HCT116 (cell line): ENCODE measurements around the gene MAPKAP1.

Experiments used
- EGR1 ChIP-seq: IDR thresholded peaks from 2 replicates; pipeline ENCODE4 v1.6.1; 2012; ENCODE audit warnings: low read depth
- ELF1 ChIP-seq: IDR thresholded peaks from 2 replicates; pipeline ENCODE4 v1.6.1; 2012; ENCODE audit warnings: low read depth, borderline replicate concordance
- EZH2 ChIP-seq: fragments of 200-600 bp; sonication (generic); IDR thresholded peaks from 2 replicates; pipeline ENCODE4 v1.6.1; 2017; ENCODE audit warnings: antibody characterized with exemption, mixed run types
- EZH2phosphoT487 ChIP-seq: fragments of 200-600 bp; IDR thresholded peaks from 2 replicates; pipeline ENCODE4 v1.6.1; 2018; ENCODE audit warnings: antibody characterized with exemption, borderline replicate concordance
- POLR2A ChIP-seq: IDR thresholded peaks from 2 replicates; pipeline ENCODE4 v1.7.0; 2011; ENCODE audit warnings: borderline replicate concordance; ENCODE audit not compliant: insufficient read depth, insufficient read length; ENCODE audit errors: extremely low read depth
- POLR2AphosphoS5 ChIP-seq: IDR thresholded peaks from 2 replicates; pipeline ENCODE4 v1.6.1; 2011; ENCODE audit warnings: mild to moderate bottlenecking, low read depth, low read length, moderate library complexity
- SIN3A ChIP-seq: IDR thresholded peaks from 2 replicates; pipeline ENCODE4 v1.6.1; 2012; ENCODE audit warnings: low read depth
- SRF ChIP-seq: IDR thresholded peaks from 2 replicates; pipeline ENCODE4 v1.6.1; 2012; ENCODE audit warnings: low read depth
- TCF7L2 ChIP-seq: IDR thresholded peaks from 2 replicates; pipeline ENCODE4 v1.7.0; 2011; ENCODE audit warnings: borderline replicate concordance, inconsistent platforms; ENCODE audit not compliant: insufficient read depth, insufficient read length; ENCODE audit errors: extremely low read depth
- ZFX ChIP-seq: fragments of 450-650 bp; IDR thresholded peaks from 2 replicates; pipeline ENCODE4 v1.6.1; 2017
- ZNF274 ChIP-seq: fragments of 200-500 bp; sonication (Bioruptor generic); IDR thresholded peaks from 2 replicates; pipeline ENCODE4 v1.6.1; 2014; ENCODE audit warnings: mild to moderate bottlenecking, low read depth, low read length, inconsistent platforms
- TF ChIP-seq, protein P1 (sequence below), 3 experiments: fragments of 200-600 bp in 1 of 3; sonication (generic) in 1 of 3; IDR thresholded peaks in 2 of 3; conservative IDR thresholded peaks in 1 of 3; 2 replicates each; pipeline ENCODE4 v1.5.1; 2012 to 2017; ENCODE audit warnings: low read depth in 2 of 3, low read length in 2 of 3, antibody characterized with exemption in 1 of 3, borderline replicate concordance in 1 of 3, control low read depth in 1 of 3, mild to moderate bottlenecking in 1 of 3, mixed read lengths in 1 of 3, mixed run types in 1 of 3, moderate library complexity in 1 of 3; ENCODE audit not compliant: insufficient read depth in 1 of 3
- TF ChIP-seq, protein P2 (sequence below): IDR thresholded peaks from 2 replicates; pipeline ENCODE4 v1.6.1; 2012
- TF ChIP-seq, protein P3 (sequence below): IDR thresholded peaks from 2 replicates; pipeline ENCODE4 v1.6.1; 2012; ENCODE audit warnings: low read depth

DNA sequence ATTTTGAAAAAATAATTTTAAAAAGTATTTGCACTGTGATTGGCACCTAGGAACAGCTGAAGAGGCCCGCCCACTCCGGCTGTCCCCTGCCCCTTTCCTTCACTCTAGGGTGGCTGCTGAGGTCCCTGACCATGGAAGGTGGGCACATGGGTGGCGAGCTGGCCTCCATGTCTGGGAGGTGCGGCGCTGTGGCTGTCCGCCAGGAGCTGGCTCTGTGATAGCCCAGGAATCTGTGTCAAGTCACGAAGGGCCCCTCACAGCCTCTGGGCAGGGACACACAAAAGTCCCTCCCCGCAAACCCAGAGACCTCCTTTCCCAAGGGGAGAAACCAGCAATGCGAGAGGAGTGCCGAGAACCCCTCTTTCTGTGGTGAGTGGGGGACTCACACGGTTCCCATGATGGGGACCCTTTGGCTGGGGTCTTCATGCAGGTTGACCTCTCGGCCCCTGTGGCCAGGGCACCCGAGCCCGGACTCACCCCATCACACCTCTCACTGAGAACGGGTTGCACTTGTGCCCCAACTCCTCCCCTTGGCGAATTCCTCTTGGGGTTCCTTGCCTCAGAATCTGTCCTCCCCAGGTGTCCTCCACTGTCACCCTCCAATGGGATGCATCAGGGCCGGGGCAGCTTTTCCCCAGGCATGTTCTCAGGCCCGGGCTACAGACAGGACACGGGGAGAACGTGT is 277.4 kb downstream of the MAPKAP1 start:
- TF ChIP-seq, protein P1, sequence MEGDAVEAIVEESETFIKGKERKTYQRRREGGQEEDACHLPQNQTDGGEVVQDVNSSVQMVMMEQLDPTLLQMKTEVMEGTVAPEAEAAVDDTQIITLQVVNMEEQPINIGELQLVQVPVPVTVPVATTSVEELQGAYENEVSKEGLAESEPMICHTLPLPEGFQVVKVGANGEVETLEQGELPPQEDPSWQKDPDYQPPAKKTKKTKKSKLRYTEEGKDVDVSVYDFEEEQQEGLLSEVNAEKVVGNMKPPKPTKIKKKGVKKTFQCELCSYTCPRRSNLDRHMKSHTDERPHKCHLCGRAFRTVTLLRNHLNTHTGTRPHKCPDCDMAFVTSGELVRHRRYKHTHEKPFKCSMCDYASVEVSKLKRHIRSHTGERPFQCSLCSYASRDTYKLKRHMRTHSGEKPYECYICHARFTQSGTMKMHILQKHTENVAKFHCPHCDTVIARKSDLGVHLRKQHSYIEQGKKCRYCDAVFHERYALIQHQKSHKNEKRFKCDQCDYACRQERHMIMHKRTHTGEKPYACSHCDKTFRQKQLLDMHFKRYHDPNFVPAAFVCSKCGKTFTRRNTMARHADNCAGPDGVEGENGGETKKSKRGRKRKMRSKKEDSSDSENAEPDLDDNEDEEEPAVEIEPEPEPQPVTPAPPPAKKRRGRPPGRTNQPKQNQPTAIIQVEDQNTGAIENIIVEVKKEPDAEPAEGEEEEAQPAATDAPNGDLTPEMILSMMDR (IDR thresholded peaks at IDR 0.05 in 2 of 3, conservative IDR thresholded peaks at IDR 0.05 in 1 of 3; ENCODE audit: borderline replicate concordance in 1 of 3, insufficient read depth in 1 of 3, low read depth in 2 of 3, low read length in 2 of 3) = no peak
- TF ChIP-seq POLR2AphosphoS5 (no peak), EZH2 (no peak), EZH2phosphoT487 (no peak), POLR2A (no peak), TCF7L2 (no peak), SRF (no peak), ELF1 (no peak), ZFX (no peak), EGR1 (no peak), ZNF274 (no peak), SIN3A (no peak)
- TF ChIP-seq, protein P2, sequence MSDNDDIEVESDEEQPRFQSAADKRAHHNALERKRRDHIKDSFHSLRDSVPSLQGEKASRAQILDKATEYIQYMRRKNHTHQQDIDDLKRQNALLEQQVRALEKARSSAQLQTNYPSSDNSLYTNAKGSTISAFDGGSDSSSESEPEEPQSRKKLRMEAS = no peak
- TF ChIP-seq, protein P3, sequence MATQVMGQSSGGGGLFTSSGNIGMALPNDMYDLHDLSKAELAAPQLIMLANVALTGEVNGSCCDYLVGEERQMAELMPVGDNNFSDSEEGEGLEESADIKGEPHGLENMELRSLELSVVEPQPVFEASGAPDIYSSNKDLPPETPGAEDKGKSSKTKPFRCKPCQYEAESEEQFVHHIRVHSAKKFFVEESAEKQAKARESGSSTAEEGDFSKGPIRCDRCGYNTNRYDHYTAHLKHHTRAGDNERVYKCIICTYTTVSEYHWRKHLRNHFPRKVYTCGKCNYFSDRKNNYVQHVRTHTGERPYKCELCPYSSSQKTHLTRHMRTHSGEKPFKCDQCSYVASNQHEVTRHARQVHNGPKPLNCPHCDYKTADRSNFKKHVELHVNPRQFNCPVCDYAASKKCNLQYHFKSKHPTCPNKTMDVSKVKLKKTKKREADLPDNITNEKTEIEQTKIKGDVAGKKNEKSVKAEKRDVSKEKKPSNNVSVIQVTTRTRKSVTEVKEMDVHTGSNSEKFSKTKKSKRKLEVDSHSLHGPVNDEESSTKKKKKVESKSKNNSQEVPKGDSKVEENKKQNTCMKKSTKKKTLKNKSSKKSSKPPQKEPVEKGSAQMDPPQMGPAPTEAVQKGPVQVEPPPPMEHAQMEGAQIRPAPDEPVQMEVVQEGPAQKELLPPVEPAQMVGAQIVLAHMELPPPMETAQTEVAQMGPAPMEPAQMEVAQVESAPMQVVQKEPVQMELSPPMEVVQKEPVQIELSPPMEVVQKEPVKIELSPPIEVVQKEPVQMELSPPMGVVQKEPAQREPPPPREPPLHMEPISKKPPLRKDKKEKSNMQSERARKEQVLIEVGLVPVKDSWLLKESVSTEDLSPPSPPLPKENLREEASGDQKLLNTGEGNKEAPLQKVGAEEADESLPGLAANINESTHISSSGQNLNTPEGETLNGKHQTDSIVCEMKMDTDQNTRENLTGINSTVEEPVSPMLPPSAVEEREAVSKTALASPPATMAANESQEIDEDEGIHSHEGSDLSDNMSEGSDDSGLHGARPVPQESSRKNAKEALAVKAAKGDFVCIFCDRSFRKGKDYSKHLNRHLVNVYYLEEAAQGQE = no peak
